Neutrophil (primary cell): ENCODE measurements around the gene MARCOL.

ENCODE experiments used
- H3K27ac ChIP-seq: fragments of 200-600 bp; sonication (generic); 2 replicates; pipeline ENCODE4 v1.5.1; 2016; ENCODE audit warnings: mild to moderate bottlenecking, moderate library complexity
- H3K27me3 ChIP-seq: fragments of 200-600 bp; sonication (generic); 2 replicates; pipeline ENCODE4 v1.6.0; 2016; ENCODE audit warnings: mild to moderate bottlenecking
- H3K36me3 ChIP-seq: fragments of 200-600 bp; sonication (generic); 2 replicates; pipeline ENCODE4 v1.5.1; 2017
- H3K4me1 ChIP-seq, 2 experiments: fragments of 200-600 bp in 1 of 2; sonication (generic) in 1 of 2; 1 replicate in 1 of 2; 2 replicates in 1 of 2; pipeline versions ENCODE4 v1.5.1 to v1.6.1; 2013 to 2016; ENCODE audit warnings: low read depth in 1 of 2, low read length in 1 of 2, mild to moderate bottlenecking in 1 of 2, moderate library complexity in 1 of 2; ENCODE audit not compliant: control insufficient read depth in 1 of 2, insufficient read depth in 1 of 2
- H3K4me3 ChIP-seq, 2 experiments: fragments of 200-600 bp in 1 of 2; sonication (generic) in 1 of 2; 1 replicate in 1 of 2; 2 replicates in 1 of 2; pipeline ENCODE4 v1.5.1; 2013 to 2016; ENCODE audit warnings: low read depth in 1 of 2, low read length in 1 of 2, mild to moderate bottlenecking in 1 of 2, moderate library complexity in 1 of 2
- H3K9me3 ChIP-seq: fragments of 200-600 bp; sonication (generic); 2 replicates; pipeline ENCODE4 v1.5.1; 2016
- TF ChIP-seq, protein P1 (sequence below): fragments of 200-600 bp; sonication (generic); IDR thresholded peaks from 2 replicates; pipeline ENCODE4 v1.5.1; 2016; ENCODE audit warnings: antibody characterized with exemption

MARCOL gene

DNA sequence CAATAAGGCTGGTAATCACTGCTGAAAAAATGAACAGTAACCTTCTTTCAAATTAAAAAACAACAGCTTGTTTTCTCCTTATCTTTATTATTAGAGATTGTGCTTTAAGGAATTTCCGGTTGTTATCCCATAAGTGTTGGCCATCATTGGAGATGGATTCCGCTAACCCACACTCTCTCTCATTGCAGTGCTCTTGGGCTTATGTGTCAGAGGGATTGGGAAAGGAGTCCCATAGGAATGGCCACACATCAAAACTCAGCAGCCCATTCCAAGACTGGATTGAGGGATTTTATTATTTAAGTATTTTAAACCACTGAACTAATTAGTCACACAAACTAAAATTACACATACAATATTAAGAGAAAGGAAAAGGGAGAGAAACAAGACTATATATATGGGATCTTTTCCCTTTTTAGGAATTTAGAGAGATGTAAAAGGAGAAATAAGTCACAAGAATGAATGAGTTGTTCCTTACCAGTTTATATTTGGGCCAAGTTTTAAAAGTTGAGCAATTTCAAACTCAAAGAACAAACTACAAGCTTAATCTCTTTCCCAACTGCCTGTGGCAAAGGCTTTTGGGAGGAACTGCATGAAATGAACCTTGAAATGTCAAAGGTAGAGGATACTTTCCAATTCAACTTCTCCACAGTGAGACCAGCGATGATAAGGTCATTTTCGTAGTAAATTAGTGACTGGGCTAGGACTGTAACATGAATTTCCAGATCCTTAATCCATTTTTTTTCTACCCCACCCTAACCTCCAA is 33.1 kb upstream of the MARCOL start:
- H3K36me3 ChIP-seq, result no peaks in the 10 kb centered on the region
- H3K4me3 ChIP-seq, result no peak overlapping the region
- TF ChIP-seq, protein P1, sequence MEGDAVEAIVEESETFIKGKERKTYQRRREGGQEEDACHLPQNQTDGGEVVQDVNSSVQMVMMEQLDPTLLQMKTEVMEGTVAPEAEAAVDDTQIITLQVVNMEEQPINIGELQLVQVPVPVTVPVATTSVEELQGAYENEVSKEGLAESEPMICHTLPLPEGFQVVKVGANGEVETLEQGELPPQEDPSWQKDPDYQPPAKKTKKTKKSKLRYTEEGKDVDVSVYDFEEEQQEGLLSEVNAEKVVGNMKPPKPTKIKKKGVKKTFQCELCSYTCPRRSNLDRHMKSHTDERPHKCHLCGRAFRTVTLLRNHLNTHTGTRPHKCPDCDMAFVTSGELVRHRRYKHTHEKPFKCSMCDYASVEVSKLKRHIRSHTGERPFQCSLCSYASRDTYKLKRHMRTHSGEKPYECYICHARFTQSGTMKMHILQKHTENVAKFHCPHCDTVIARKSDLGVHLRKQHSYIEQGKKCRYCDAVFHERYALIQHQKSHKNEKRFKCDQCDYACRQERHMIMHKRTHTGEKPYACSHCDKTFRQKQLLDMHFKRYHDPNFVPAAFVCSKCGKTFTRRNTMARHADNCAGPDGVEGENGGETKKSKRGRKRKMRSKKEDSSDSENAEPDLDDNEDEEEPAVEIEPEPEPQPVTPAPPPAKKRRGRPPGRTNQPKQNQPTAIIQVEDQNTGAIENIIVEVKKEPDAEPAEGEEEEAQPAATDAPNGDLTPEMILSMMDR, result no peak
- H3K27ac ChIP-seq, result no peak overlapping the region
- peaks cover 9 to 18% of the 10 kb centered on the region in 2 experiments for H3K4me1 ChIP-seq
- H3K9me3 ChIP-seq, result no peaks in the 10 kb centered on the region
- H3K27me3 ChIP-seq, result no peaks in the 10 kb centered on the region

DNA sequence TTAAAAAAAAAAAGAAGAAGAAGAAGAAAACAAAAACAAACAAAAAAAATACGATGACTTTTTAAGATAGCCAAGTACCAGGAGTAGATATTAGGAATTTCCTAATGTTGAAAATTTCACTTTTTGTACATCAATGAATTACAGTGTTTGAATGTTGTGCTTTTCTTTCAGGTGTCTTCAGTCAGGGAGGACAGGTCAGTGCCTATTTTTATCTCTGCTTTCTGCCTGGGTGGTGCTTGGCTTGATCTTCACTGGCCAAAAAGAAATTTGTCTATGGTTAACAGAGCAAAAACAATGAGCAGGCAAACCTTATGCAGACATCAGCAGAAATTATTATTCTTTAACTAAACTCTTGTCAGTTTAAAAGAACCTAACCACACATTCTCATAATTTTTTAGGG is 32.5 kb upstream of the MARCOL start:
- Histone ChIP-seq H3K9me3 (no peaks in the 10 kb centered on the region), H3K27ac (no peak overlapping the region), H3K27me3 (no peaks in the 10 kb centered on the region), H3K4me3 (no peak overlapping the region), H3K36me3 (no peaks in the 10 kb centered on the region), H3K4me1 (peaks cover 9 to 15% of the 10 kb centered on the region in 2 experiments)
- TF ChIP-seq, protein P1, result no peak

DNA sequence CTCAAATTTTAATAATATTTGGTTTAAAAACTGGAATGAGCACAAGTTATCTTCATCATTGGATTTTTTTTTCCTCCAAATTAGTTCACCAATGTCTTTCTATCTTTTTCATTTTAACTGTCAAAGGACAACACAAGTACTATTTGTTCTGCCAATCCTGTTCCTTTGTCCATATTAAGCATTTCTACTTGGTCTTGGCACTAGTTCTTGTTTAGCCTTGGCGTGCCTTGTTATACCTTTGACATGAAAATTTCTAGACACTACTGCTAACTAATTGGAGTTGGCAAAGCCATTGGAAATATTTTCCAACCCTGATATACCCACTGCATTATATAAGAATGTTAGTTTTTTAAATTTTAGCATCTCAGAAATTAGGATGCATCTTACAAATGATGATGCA is 31.7 kb upstream of the MARCOL start:
- TF ChIP-seq, protein P1, result no peak
- Histone ChIP-seq H3K4me1 (peaks cover 3 to 7% of the 10 kb centered on the region in 2 experiments), H3K27ac (no peak overlapping the region), H3K4me3 (no peak overlapping the region), H3K9me3 (no peaks in the 10 kb centered on the region), H3K36me3 (no peaks in the 10 kb centered on the region), H3K27me3 (no peaks in the 10 kb centered on the region)

DNA sequence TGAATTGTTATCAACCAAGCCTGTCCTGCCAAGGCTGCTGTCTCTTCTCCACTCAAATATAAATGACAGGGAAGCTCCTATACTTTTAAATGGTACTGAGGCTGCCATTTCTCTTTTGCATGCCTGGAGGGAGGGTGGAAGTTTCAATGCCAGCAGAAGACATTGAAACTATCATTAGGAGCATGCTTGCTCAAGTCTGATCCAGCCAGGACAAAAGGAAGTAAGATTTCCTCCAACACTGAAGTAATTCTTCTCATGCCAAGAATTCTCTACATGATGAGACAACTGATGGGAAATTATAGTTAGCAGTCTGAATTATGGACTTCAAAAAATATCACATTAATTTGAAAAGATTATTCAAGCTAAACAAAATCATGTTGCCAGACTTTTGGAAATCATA is 30.1 kb upstream of the MARCOL start:
- Histone ChIP-seq H3K4me1 (peaks cover 0 to 3% of the 10 kb centered on the region in 2 experiments), H3K27ac (no peak overlapping the region), H3K4me3 (no peak overlapping the region), H3K36me3 (no peaks in the 10 kb centered on the region), H3K9me3 (no peaks in the 10 kb centered on the region), H3K27me3 (no peaks in the 10 kb centered on the region)
- TF ChIP-seq, protein P1, result no peak

DNA sequence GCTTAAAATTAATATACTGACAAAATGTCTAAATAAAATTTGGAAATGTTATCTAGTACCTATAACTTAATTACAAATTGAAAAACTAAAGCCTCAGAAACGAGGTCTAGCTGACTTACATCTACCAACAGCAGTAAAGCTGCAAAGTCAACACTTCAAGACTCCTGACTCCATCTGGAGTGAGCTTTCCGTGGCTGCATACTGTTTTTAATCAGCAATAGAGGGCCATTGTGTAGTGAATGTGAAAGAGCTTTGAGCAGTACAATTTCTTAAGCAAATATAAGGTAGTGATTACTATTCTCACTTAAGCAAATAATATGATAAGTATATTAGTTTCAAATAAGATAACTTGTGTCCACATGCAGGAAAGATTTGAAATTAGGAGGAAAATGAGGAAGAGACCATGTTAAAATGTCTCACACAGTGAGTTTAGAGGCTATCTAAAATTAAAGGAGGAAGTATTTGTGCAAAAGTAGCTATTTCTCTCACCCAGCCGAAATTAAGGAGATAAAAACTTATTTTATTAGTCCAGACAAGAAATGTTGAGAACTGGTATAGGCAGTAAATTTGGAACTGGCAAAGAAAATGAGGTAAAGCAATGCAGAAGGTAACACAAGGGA is 29.1 kb upstream of the MARCOL start:
- TF ChIP-seq, protein P1, result no peak
- Histone ChIP-seq H3K4me3 (no peak overlapping the region), H3K27ac (no peak overlapping the region), H3K9me3 (no peaks in the 10 kb centered on the region), H3K27me3 (no peaks in the 10 kb centered on the region), H3K4me1 (peaks cover 0 to 3% of the 10 kb centered on the region in 2 experiments), H3K36me3 (no peaks in the 10 kb centered on the region)
